Keratinocyte (primary cell): ENCODE results near the gene DIAPH3.

Source experiments
- CTCF ChIP-seq, 3 experiments: IDR thresholded peaks in 1 of 3; conservative IDR thresholded peaks in 1 of 3; optimal IDR thresholded peaks in 1 of 3; 2 replicates in 2 of 3; 3 replicates in 1 of 3; pipeline versions ENCODE3 to v1.5.1; 2011; ENCODE audit warnings: low read length in 3 of 3, mild to moderate bottlenecking in 3 of 3, moderate library complexity in 2 of 3, control low read depth in 1 of 3, inconsistent platforms in 1 of 3; ENCODE audit not compliant: insufficient read depth in 2 of 3; ENCODE audit errors: extremely low read depth in 1 of 3
- EZH2 ChIP-seq: IDR thresholded peaks from one replicate; pipeline ENCODE4 v1.6.1; 2012; ENCODE audit warnings: inconsistent platforms, mild to moderate bottlenecking, low read length, moderate library complexity

GRCh38 chr13:59658027-59658737 is 505.5 kb downstream of the DIAPH3 start:
- TF ChIP-seq CTCF (optimal IDR thresholded peaks at IDR 0.05 in 1 of 3, IDR thresholded peaks at IDR 0.05 in 1 of 3, conservative IDR thresholded peaks at IDR 0.05 in 1 of 3; ENCODE audit: extremely low read depth in 1 of 3, insufficient read depth in 2 of 3, low read length in 3 of 3) (no peak), EZH2 (no peak)
